HEK293 (cell line): ENCODE results near the gene HAUS6.

Experiments used
- CTCF ChIA-PET: fragments of 350-600 bp; formaldehyde crosslinking; extraction: SDS; loops from one replicate; lab custom pipeline; 2021; ENCODE audit warnings: antibody characterized with exemption; lab: Yijun Ruan, JAX
- POLR2A ChIA-PET: fragments of 300-600 bp; formaldehyde crosslinking; extraction: SDS; loops from one replicate; lab custom pipeline; 2020; ENCODE audit warnings: antibody characterized with exemption, inconsistent platforms; lab: Yijun Ruan, JAX
- H3K27ac ChIP-seq: fragments of 200-500 bp; sonication (Bioruptor generic); 2 replicates; pipeline ENCODE4 v1.5.1; 2014; ENCODE audit warnings: low read depth, low read length, control low read depth, inconsistent platforms; ENCODE audit errors: extremely low read depth
- H3K36me3 ChIP-seq, 2 experiments: fragments of 200-500 bp in 1 of 2; sonication (Bioruptor generic) in 1 of 2; 1 replicate in 1 of 2; 2 replicates in 1 of 2; pipeline ENCODE4 v1.5.1; 2014 to 2017; ENCODE audit warnings: inconsistent platforms in 2 of 2, low read length in 2 of 2; ENCODE audit not compliant: control insufficient read depth in 2 of 2, insufficient read depth in 1 of 2
- H3K4me1 ChIP-seq: fragments of 200-500 bp; sonication (Bioruptor generic); 2 replicates; pipeline ENCODE4 v1.5.1; 2014; ENCODE audit warnings: mild to moderate bottlenecking, low read length, inconsistent platforms; ENCODE audit not compliant: control insufficient read depth, insufficient read depth
- H3K4me3 ChIP-seq: 2 replicates; pipeline ENCODE4 v1.5.1; 2011; ENCODE audit warnings: low read depth, mild to moderate bottlenecking, control low read depth, low read length, moderate library complexity
- H3K9me3 ChIP-seq: fragments of 200-500 bp; sonication (Bioruptor generic); 2 replicates; pipeline ENCODE4 v1.5.1; 2014; ENCODE audit warnings: low read depth, low read length, inconsistent platforms; ENCODE audit not compliant: control insufficient read depth, insufficient read depth
- EGR2 ChIP-seq: fragments of 450-650 bp; formaldehyde crosslinking; IDR thresholded peaks from 2 replicates; pipeline ENCODE4 v1.5.1; 2016; ENCODE audit warnings: low read depth, missing biosample characterization, missing genetic modification characterization
- FEZF1 ChIP-seq: fragments of 450-650 bp; formaldehyde crosslinking; IDR thresholded peaks from 2 replicates; pipeline ENCODE4 v1.5.1; 2016; ENCODE audit warnings: missing biosample characterization, missing genetic modification characterization
- WT1 ChIP-seq: fragments of 450-650 bp; formaldehyde crosslinking; IDR thresholded peaks from 2 replicates; pipeline ENCODE4 v1.5.1; 2016; ENCODE audit warnings: missing biosample characterization, missing genetic modification characterization
- YY2 ChIP-seq: fragments of 450-650 bp; formaldehyde crosslinking; IDR thresholded peaks from 2 replicates; pipeline ENCODE4 v1.5.1; 2016; ENCODE audit warnings: missing biosample characterization, missing genetic modification characterization
- ZBTB17 ChIP-seq: fragments of 450-650 bp; formaldehyde crosslinking; IDR thresholded peaks from 2 replicates; pipeline ENCODE4 v1.5.1; 2016; ENCODE audit warnings: missing biosample characterization, missing genetic modification characterization
- ZNF10 ChIP-seq: fragments of 450-650 bp; formaldehyde crosslinking; IDR thresholded peaks from 2 replicates; pipeline ENCODE4 v1.5.1; 2017; ENCODE audit warnings: missing biosample characterization, missing genetic modification characterization
- ZNF239 ChIP-seq: fragments of 450-650 bp; formaldehyde crosslinking; IDR thresholded peaks from 2 replicates; pipeline ENCODE4 v1.5.1; 2016; ENCODE audit warnings: missing biosample characterization, missing genetic modification characterization
- ZNF24 ChIP-seq: fragments of 450-650 bp; formaldehyde crosslinking; IDR thresholded peaks from 2 replicates; pipeline ENCODE4 v1.5.1; 2016; ENCODE audit warnings: missing biosample characterization, missing genetic modification characterization
- ZNF335 ChIP-seq: fragments of 450-650 bp; formaldehyde crosslinking; conservative IDR thresholded peaks from 2 replicates; pipeline ENCODE4 v1.5.1; 2016; ENCODE audit warnings: missing biosample characterization, missing genetic modification characterization
- ZNF600 ChIP-seq: fragments of 450-650 bp; formaldehyde crosslinking; IDR thresholded peaks from 2 replicates; pipeline ENCODE4 v1.5.1; 2016; ENCODE audit warnings: missing biosample characterization, missing genetic modification characterization
- ZNF670 ChIP-seq: fragments of 450-650 bp; formaldehyde crosslinking; IDR thresholded peaks from 2 replicates; pipeline ENCODE4 v1.5.1; 2016; ENCODE audit warnings: missing biosample characterization, missing genetic modification characterization, low read depth
- ZNF677 ChIP-seq: fragments of 450-650 bp; IDR thresholded peaks from 2 replicates; pipeline ENCODE4 v1.5.0; 2018; ENCODE audit warnings: missing biosample characterization, mild to moderate bottlenecking, missing genetic modification characterization, moderate library complexity
- ZNF785 ChIP-seq: fragments of 450-650 bp; formaldehyde crosslinking; IDR thresholded peaks from 2 replicates; pipeline ENCODE4 v1.5.1; 2016; ENCODE audit warnings: missing biosample characterization, missing genetic modification characterization
- TF ChIP-seq, protein P1 (sequence below): fragments of 450-650 bp; formaldehyde crosslinking; IDR thresholded peaks from 2 replicates; pipeline ENCODE4 v1.5.1; 2016; ENCODE audit warnings: missing biosample characterization, missing genetic modification characterization
- TF ChIP-seq, protein P2 (sequence below): fragments of 450-650 bp; formaldehyde crosslinking; IDR thresholded peaks from 2 replicates; pipeline ENCODE4 v1.5.1; 2017; ENCODE audit warnings: missing biosample characterization, missing genetic modification characterization

The HAUS6 gene

DNA sequence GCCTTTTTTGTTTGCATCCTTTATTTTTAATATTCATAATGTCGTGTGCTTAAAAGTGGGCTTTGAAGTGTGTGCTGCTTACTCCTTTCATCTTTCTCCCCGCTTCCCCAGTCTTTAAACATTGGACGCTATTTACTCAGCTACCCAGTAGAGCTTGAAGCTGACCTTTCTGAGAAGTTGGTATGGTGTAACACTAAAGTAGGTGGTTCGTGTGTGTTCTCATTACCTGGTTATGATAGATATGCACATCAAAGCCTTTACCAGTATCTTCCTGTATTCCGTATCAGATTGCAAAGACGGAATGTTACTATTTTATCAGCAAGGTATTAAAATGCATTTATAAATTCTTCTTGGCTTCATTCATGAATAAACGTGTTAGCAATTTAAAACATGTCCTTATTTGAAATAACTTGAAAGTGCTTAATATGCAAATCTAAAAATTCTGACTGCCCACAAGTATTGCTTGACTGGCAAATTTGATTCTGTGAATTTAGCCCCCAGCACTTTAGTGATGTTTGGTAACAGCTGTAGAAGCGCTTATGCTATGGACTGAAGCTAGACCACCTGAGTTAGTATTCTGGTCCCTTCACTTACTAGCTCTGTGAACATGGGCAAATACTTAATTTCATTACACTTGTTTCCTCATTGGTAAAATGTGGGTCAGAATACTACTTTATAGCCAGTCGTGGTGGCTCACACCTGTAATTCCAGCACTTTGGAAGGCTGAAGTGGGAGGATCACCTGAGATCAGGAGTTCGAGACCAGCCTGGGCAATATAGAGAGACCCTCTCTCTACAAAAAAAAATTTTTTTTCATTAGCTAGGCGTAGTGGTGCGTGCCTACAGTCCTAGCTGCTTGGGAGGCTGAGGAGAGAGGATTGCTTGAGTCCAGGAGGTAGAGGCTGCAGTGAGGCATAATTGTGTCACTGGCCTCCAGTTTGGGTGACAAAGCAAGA is 51.8 kb downstream of the HAUS6 start (continued):
- no peak for TF ChIP-seq YY2
- TF ChIP-seq ZNF10 (tag by site-specific recombination), result no peak
- TF ChIP-seq ZNF600 (tag by site-specific recombination), result peak; percentile 18; the same call in 1 of the 2 replicates

- TF ChIP-seq, protein P1, sequence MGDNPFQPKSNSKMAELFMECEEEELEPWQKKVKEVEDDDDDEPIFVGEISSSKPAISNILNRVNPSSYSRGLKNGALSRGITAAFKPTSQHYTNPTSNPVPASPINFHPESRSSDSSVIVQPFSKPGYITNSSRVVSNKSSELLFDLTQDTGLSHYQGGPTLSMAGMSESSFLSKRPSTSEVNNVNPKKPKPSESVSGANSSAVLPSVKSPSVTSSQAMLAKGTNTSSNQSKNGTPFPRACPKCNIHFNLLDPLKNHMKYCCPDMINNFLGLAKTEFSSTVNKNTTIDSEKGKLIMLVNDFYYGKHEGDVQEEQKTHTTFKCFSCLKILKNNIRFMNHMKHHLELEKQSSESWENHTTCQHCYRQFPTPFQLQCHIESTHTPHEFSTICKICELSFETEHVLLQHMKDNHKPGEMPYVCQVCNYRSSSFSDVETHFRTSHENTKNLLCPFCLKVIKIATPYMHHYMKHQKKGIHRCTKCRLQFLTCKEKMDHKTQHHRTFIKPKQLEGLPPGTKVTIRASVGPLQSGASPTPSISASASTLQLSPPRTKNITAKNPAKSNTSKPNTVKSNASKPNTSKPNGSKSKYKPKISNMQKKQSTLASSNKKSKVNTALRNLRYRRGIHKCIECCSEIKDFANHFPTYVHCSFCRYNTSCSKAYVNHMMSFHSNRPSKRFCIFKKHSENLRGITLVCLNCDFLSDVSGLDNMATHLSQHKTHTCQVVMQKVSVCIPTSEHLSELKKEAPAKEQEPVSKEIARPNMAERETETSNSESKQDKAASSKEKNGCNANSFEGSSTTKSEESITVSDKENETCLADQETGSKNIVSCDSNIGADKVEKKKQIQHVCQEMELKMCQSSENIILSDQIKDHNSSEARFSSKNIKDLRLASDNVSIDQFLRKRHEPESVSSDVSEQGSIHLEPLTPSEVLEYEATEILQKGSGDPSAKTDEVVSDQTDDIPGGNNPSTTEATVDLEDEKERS, result no peak
- TF ChIP-seq FEZF1 (0 out of 2 replicates have a peak, but pooled peaks have one; percentile 30), WT1 (0 out of 2 replicates have a peak, but pooled peaks have one; percentile 5), EGR2 (no peak), ZNF677 (tag by site-specific recombination) (no peak), ZNF670 (tag by site-specific recombination) (no peak), ZNF785 (tag by site-specific recombination) (no peak), ZNF239 (tag by site-specific recombination) (no peak), ZBTB17 (tag by site-specific recombination) (peak; percentile 78), ZNF24 (tag by site-specific recombination) (no peak), ZNF335 (tag by site-specific recombination) (peak; percentile 60; the same call in 1 of the 2 replicates)
- TF ChIP-seq, protein P2, sequence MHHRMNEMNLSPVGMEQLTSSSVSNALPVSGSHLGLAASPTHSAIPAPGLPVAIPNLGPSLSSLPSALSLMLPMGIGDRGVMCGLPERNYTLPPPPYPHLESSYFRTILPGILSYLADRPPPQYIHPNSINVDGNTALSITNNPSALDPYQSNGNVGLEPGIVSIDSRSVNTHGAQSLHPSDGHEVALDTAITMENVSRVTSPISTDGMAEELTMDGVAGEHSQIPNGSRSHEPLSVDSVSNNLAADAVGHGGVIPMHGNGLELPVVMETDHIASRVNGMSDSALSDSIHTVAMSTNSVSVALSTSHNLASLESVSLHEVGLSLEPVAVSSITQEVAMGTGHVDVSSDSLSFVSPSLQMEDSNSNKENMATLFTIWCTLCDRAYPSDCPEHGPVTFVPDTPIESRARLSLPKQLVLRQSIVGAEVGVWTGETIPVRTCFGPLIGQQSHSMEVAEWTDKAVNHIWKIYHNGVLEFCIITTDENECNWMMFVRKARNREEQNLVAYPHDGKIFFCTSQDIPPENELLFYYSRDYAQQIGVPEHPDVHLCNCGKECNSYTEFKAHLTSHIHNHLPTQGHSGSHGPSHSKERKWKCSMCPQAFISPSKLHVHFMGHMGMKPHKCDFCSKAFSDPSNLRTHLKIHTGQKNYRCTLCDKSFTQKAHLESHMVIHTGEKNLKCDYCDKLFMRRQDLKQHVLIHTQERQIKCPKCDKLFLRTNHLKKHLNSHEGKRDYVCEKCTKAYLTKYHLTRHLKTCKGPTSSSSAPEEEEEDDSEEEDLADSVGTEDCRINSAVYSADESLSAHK (tag by site-specific recombination), result no peak
- ChIA-PET POLR2A (interaction anchor here (1.0 to 2.8 kb wide), 3 partner anchors 329 to 415 kb away, joined by 3 to 14 read pairs (median 4); partner anchors contain the start of gene RPS6), CTCF (interaction anchor here (0.6 to 4.7 kb wide), 5 partner anchors 36 to 414 kb away, joined by 3 to 30 read pairs (median 4); no protein-coding TSS in a partner anchor)
- peaks cover 0 to 8% of the 10 kb centered on the region in 2 experiments; a peak in 1 of 3 replicates for H3K36me3 ChIP-seq
- H3K4me1 ChIP-seq, result no peaks in the 10 kb centered on the region
- no peaks in the 10 kb centered on the region for H3K9me3 ChIP-seq
- H3K4me3 ChIP-seq, result peak overlapping the region; percentile 75
- peak overlapping the region; percentile 92 for H3K27ac ChIP-seq
These were observed 52.6 kb downstream of the HAUS6 start for GRCh38 chr9:19049917-19050636.
